ENCODE measurements around the gene PKP4. TPM values are rescaled to one million over a fixed set of nuclear protein-coding genes. Genes with fewer than 3 reads are reported as not detected.

The PKP4 gene
- total and polyA plus RNA-seq, 9 of the 15 experiments (the other 6 are each of a cell fraction or from before 2014, with no cell fraction given): 24.6 to 99.1 (median 74.0) TPM

GRCh38 chr2:158513841-158514240, 57.1 kb downstream of the PKP4 start (continued):
- TF ChIP-seq REST (IDR thresholded peaks at IDR 0.05; ENCODE audit: borderline replicate concordance) (no peak), REST (CRISPR knock-in tag; IDR thresholded peaks at IDR 0.05; ENCODE audit: low read depth) (no peak), MNT (conservative IDR thresholded peaks at IDR 0.05) (no peak), HES1 (IDR thresholded peaks at IDR 0.05; ENCODE audit: low read depth) (no peak), KLF1 (tag; IDR thresholded peaks at IDR 0.05) (no peak), SETDB1 (IDR thresholded peaks at IDR 0.05; ENCODE audit: low read length) (no peak)
